Suprapubic skin (tissue), 4 donors: ENCODE measurements around the gene TRIM47. TPM values are rescaled to one million over a fixed set of nuclear protein-coding genes. Genes with fewer than 3 reads are reported as not detected.
"Not testable (repeated sequence)": the region's sequence is repeated elsewhere in the genome, so short reads cannot be mapped to it uniquely, and the experiment has no call there.

Source experiments
- DNase-seq, 2 donors: peaks; one replicate each; pipeline ENCODE4 v3.0.0-alpha.2; 2019; ENCODE audit warnings: low spot score in 2 of 2
- H3K27ac ChIP-seq: fragments of 200-600 bp; sonication (generic); one replicate; pipeline ENCODE4 v1.5.1; 2019
- H3K27me3 ChIP-seq: fragments of 200-600 bp; sonication (generic); one replicate; pipeline ENCODE4 v1.5.1; 2019
- H3K36me3 ChIP-seq: fragments of 200-600 bp; sonication (generic); one replicate; pipeline ENCODE4 v1.5.1; 2019
- H3K4me1 ChIP-seq: fragments of 200-600 bp; sonication (generic); one replicate; pipeline ENCODE4 v1.5.1; 2019
- H3K4me3 ChIP-seq: fragments of 200-600 bp; sonication (generic); one replicate; pipeline ENCODE4 v1.5.1; 2019; ENCODE audit warnings: mild to moderate bottlenecking
- H3K9me3 ChIP-seq: fragments of 200-600 bp; sonication (generic); one replicate; pipeline ENCODE4 v1.5.1; 2019
- EP300 ChIP-seq: sonication (generic); formaldehyde crosslinking; IDR thresholded peaks from one replicate; pipeline ENCODE4 v1.6.1; 2017; ENCODE audit warnings: antibody characterized with exemption
- POLR2A ChIP-seq, 2 donors: fragments of 450-650 bp; IDR thresholded peaks; one replicate each; pipeline ENCODE4 v1.6.1; 2017; ENCODE audit warnings: antibody characterized with exemption in 2 of 2, mild to moderate bottlenecking in 2 of 2, moderate library complexity in 2 of 2
- POLR2AphosphoS5 ChIP-seq, 3 donors: sonication (generic); formaldehyde crosslinking; IDR thresholded peaks; one replicate each; pipeline ENCODE4 v1.6.1; 2017; ENCODE audit warnings: antibody characterized with exemption in 3 of 3
- WGBS: methylation state at CpG from one replicate; pipeline ENCODE4 v1.1.5; 2018; 5-methylcytosine and 5-hydroxymethylcytosine counted together
- total RNA-seq, 4 donors: library from RNA; depleted of rRNA; stranded (reverse); fragments of >200 nt; gene quantifications; one replicate each; pipeline ENCODE4 v1.1.0, GENCODE V29; 2016
- TF ChIP-seq, protein P1 (sequence below), 2 donors: fragments of 200-600 bp in 1 of 2; fragments of 450-650 bp in 1 of 2; sonication (generic) in 1 of 2; IDR thresholded peaks; one replicate each; pipeline ENCODE4 v1.5.1; 2016 to 2019; ENCODE audit warnings: antibody characterized with exemption in 2 of 2, mild to moderate bottlenecking in 1 of 2, moderate library complexity in 1 of 2

TRIM47 gene
- total RNA-seq, 4 donors from 2014 or later = 22.8 to 43.1 (median 27.7) TPM

DNA sequence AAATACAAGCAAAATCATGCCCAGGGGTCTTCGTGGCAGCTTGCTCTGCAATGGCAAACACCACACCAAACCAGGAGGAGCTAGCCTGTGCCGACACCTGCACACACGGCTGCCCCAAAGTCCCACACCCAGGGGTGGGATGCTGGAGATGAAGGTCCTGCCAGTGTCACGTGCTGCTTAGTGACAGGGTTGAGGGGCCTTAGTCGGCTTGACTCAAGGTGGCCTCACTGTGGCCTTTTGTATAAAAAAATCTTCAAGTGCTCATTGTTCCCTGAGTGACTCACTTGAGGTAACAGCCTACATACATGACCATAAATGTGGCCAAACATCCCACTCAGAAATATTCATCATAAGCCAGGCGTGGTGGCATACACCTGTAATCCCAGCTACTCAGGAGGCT lies 11.1 kb upstream of the TRIM47 start:
- H3K4me3 ChIP-seq = no peak overlapping the region
- H3K27ac ChIP-seq = no peak overlapping the region
- H3K27me3 ChIP-seq = no peaks in the 10 kb centered on the region
- H3K9me3 ChIP-seq = no peaks in the 10 kb centered on the region
- peaks cover 38% of the 10 kb centered on the region for H3K36me3 ChIP-seq
- TF ChIP-seq POLR2AphosphoS5 (IDR thresholded peaks at IDR 0.05) = no peak
- TF ChIP-seq, protein P1, sequence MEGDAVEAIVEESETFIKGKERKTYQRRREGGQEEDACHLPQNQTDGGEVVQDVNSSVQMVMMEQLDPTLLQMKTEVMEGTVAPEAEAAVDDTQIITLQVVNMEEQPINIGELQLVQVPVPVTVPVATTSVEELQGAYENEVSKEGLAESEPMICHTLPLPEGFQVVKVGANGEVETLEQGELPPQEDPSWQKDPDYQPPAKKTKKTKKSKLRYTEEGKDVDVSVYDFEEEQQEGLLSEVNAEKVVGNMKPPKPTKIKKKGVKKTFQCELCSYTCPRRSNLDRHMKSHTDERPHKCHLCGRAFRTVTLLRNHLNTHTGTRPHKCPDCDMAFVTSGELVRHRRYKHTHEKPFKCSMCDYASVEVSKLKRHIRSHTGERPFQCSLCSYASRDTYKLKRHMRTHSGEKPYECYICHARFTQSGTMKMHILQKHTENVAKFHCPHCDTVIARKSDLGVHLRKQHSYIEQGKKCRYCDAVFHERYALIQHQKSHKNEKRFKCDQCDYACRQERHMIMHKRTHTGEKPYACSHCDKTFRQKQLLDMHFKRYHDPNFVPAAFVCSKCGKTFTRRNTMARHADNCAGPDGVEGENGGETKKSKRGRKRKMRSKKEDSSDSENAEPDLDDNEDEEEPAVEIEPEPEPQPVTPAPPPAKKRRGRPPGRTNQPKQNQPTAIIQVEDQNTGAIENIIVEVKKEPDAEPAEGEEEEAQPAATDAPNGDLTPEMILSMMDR (IDR thresholded peaks at IDR 0.05) = no peak
- WGBS = 76% methylated on average over 5 of the region's 6 CpGs
- DNase-seq = no peak
- peaks cover 12% of the 10 kb centered on the region for H3K4me1 ChIP-seq

GRCh38 chr17:75888484-75888883 lies 10.1 kb upstream of the TRIM47 start:
- no peaks in the 10 kb centered on the region for H3K9me3 ChIP-seq
- no peak overlapping the region for H3K4me3 ChIP-seq
- TF ChIP-seq, protein P1 (IDR thresholded peaks at IDR 0.05) = no peak
- TF ChIP-seq POLR2A (IDR thresholded peaks at IDR 0.05) (no peak), POLR2AphosphoS5 (IDR thresholded peaks at IDR 0.05) (no peak), EP300 (no peak)
- H3K36me3 ChIP-seq = peaks cover 38% of the 10 kb centered on the region
- H3K4me1 ChIP-seq = peaks cover 2% of the 10 kb centered on the region
- H3K27me3 ChIP-seq = no peaks in the 10 kb centered on the region
- no peak overlapping the region for H3K27ac ChIP-seq
- 85% methylated on average over 6 of the region's 6 CpGs for WGBS
- no peak for DNase-seq

DNA sequence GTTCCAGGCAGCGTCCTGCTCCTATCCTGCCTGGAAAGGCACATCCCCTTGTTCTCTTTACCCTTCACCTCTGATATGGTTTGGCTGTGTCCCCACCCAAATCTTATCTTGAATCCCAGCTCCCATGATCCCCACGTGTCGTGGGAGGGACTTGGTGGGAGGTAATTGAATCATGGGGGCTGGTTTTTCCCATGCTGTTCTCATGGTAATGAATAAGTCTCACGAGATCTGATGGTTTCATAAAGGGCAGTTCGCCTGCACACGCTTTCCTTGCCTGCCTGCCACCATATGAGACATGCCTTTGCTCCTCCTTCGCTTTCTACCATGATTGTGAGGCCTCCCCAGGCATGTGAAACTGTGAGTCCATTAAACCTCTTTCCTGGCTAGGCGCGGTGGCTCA lies 7.5 kb upstream of the TRIM47 start:
- not testable (repeated sequence) for H3K4me3 ChIP-seq, H3K27ac ChIP-seq, H3K27me3 ChIP-seq, DNase-seq, H3K9me3 ChIP-seq
- H3K36me3 ChIP-seq = peaks cover 20% of the 10 kb centered on the region
- 91% methylated on average over 9 of the region's 9 CpGs for WGBS
- H3K4me1 ChIP-seq = peaks cover 20% of the 10 kb centered on the region

DNA sequence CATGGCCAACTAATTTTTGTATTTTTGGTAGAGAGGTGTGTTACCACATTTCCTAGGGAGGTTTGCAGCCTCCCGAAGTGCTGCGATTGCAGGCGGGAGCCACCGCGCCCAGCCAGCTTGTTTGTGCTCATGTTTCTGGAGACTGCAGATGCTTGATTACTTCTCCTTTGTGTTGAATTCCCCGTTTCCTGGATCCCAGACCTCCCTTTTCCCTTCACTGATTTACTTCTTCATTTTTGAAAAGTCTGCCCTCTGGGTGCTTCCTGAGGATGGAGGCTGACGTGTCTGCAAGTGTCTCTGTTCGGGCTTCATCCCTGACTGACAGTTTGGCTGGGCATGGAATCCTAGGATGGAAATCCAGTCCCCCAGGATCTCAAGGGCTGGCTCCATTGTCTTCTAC lies 7.0 kb upstream of the TRIM47 start:
- Histone ChIP-seq H3K4me3 (no peak overlapping the region), H3K36me3 (peaks cover 15% of the 10 kb centered on the region), H3K4me1 (peaks cover 20% of the 10 kb centered on the region), H3K27me3 (no peaks in the 10 kb centered on the region), H3K27ac (no peak overlapping the region), H3K9me3 (no peaks in the 10 kb centered on the region)
- WGBS = 80% methylated on average over 8 of the region's 8 CpGs
- TF ChIP-seq, protein P1 (IDR thresholded peaks at IDR 0.05) = no peak
- TF ChIP-seq POLR2AphosphoS5 (IDR thresholded peaks at IDR 0.05) = no peak
- TF ChIP-seq POLR2A (IDR thresholded peaks at IDR 0.05) = no peak
- no peak for TF ChIP-seq EP300
- DNase-seq = no peak

GRCh38 chr17:75881678-75882454 lies 3.5 kb upstream of the TRIM47 start:
- WGBS = 60% methylated on average over 15 of the region's 15 CpGs
- Histone ChIP-seq H3K36me3 (no peaks in the 10 kb centered on the region), H3K27ac (no peak overlapping the region), H3K4me3 (no peak overlapping the region), H3K4me1 (peaks cover 43% of the 10 kb centered on the region), H3K27me3 (no peaks in the 10 kb centered on the region), H3K9me3 (no peaks in the 10 kb centered on the region)
- TF ChIP-seq, protein P1 (IDR thresholded peaks at IDR 0.05) = no peak
- peak in 1 of 2 donors; percentile 9 for TF ChIP-seq POLR2A (IDR thresholded peaks at IDR 0.05)
- no peak for DNase-seq

- Histone ChIP-seq H3K27me3 (no peaks in the 10 kb centered on the region), H3K27ac (no peak overlapping the region), H3K4me3 (no peak overlapping the region), H3K4me1 (peaks cover 59% of the 10 kb centered on the region), H3K9me3 (no peaks in the 10 kb centered on the region), H3K36me3 (peaks cover 5% of the 10 kb centered on the region)
- WGBS = 80% methylated on average over 7 of the region's 7 CpGs
- TF ChIP-seq POLR2A (IDR thresholded peaks at IDR 0.05) (no peak), POLR2AphosphoS5 (IDR thresholded peaks at IDR 0.05) (no peak), EP300 (no peak)
- TF ChIP-seq, protein P1 (IDR thresholded peaks at IDR 0.05) = no peak
- DNase-seq = no peak
These were observed 1.9 kb upstream of the TRIM47 start for GRCh38 chr17:75880266-75880665.
